Panc1 (cell line): Measurements from ENCODE around the gene CHST15. TPM values are rescaled to one million over a fixed set of nuclear protein-coding genes. Genes with fewer than 3 reads are reported as not detected.

Experiments used
- ATAC-seq: fragments of 200-7000 bp; cut with Tn5 transposase; 2 replicates; pipeline ENCODE4 v1.9.1; 2020; ENCODE audit warnings: mild to moderate bottlenecking, moderate library complexity
- BruUV-seq: library from RNA; stranded (reverse); fragments of 400-500 nt; replicated peaks from 2 replicates; lab custom pipeline; 2021; lab: Mats Ljungman, UMichigan
- CTCF ChIA-PET: fragments of 300-600 bp; sonication (Branson Sonifier 250); formaldehyde crosslinking; loops from one replicate; lab custom pipeline; 2022; ENCODE audit warnings: antibody characterized with exemption; lab: Charles Lee
- POLR2A ChIA-PET: fragments of 300-600 bp; sonication (Branson Sonifier 250); formaldehyde crosslinking; loops from one replicate; lab custom pipeline; 2022; ENCODE audit warnings: antibody characterized with exemption; lab: Charles Lee
- DNase-seq: peaks from one replicate; pipeline ENCODE4 v3.0.0-alpha.2; 2010; ENCODE audit warnings: low read depth, low spot score
- H3K27ac ChIP-seq: 2 replicates; pipeline ENCODE4 v1.5.1; 2011; ENCODE audit warnings: mild to moderate bottlenecking, low read length, inconsistent platforms
- H3K27me3 ChIP-seq: fragments of 200-500 bp; sonication (Bioruptor generic); 2 replicates; pipeline ENCODE4 v1.6.0; 2014; ENCODE audit warnings: low read length, inconsistent platforms; ENCODE audit not compliant: control insufficient read depth, insufficient read depth
- H3K36me3 ChIP-seq: fragments of 200-500 bp; sonication (Bioruptor generic); 2 replicates; pipeline ENCODE4 v1.5.1; 2014; ENCODE audit warnings: inconsistent platforms, mild to moderate bottlenecking, low read length, moderate library complexity; ENCODE audit not compliant: control insufficient read depth, insufficient read depth
- H3K4me1 ChIP-seq: 2 replicates; pipeline ENCODE4 v1.5.1; 2011; ENCODE audit warnings: inconsistent platforms, mild to moderate bottlenecking, low read length, moderate library complexity; ENCODE audit not compliant: control insufficient read depth, insufficient read depth
- H3K4me3 ChIP-seq, 2 experiments: 2 replicates each; pipeline ENCODE4 v1.5.1; 2011 to 2012; ENCODE audit warnings: low read depth in 2 of 2, low read length in 2 of 2, mild to moderate bottlenecking in 2 of 2, inconsistent platforms in 1 of 2, moderate library complexity in 1 of 2
- H3K9me3 ChIP-seq: fragments of 200-500 bp; sonication (Bioruptor generic); 2 replicates; pipeline ENCODE4 v1.5.1; 2014; ENCODE audit warnings: low read depth, mild to moderate bottlenecking, inconsistent platforms, low read length, moderate library complexity; ENCODE audit not compliant: control insufficient read depth, insufficient read depth
- CTCF ChIP-seq: fragments of 450-650 bp; IDR thresholded peaks from 2 replicates; pipeline ENCODE4 v1.5.1; 2017; ENCODE audit warnings: mild to moderate bottlenecking
- POLR2AphosphoS5 ChIP-seq: IDR thresholded peaks from 2 replicates; pipeline ENCODE4 v1.6.1; 2012; ENCODE audit warnings: mild to moderate bottlenecking, low read depth, low read length, moderate library complexity
- REST ChIP-seq, 2 experiments: IDR thresholded peaks; 2 replicates each; pipeline ENCODE4 v1.6.1; 2011 to 2012; ENCODE audit warnings: low read depth in 2 of 2, control low read depth in 1 of 2, low read length in 1 of 2, mild to moderate bottlenecking in 1 of 2, moderate library complexity in 1 of 2; ENCODE audit not compliant: insufficient read depth in 1 of 2
- SIN3A ChIP-seq: IDR thresholded peaks from 2 replicates; pipeline ENCODE4 v1.6.1; 2012; ENCODE audit warnings: low read depth, mild to moderate bottlenecking, low read length, moderate library complexity, borderline replicate concordance; ENCODE audit not compliant: insufficient read depth
- TCF7L2 ChIP-seq: IDR thresholded peaks from 2 replicates; pipeline ENCODE4 v1.6.1; 2011; ENCODE audit warnings: mild to moderate bottlenecking, low read depth, low read length, inconsistent platforms
- in situ Hi-C: cut with HindIII; loops from 2 replicates; pipeline ENCODE4 v1.10.0; 2016; ENCODE audit warnings: low sequenced_read_pairs, low pct_unique_long_range_greater_than_20kb
- intact Hi-C: fragments of 100-400 bp; cut with micrococcal nuclease; formaldehyde crosslinking; loops from one replicate; pipeline ENCODE4 v1.10.0; 2022; ENCODE audit not compliant: unreplicated experiment
- total RNA-seq: library from RNA; stranded (reverse); gene quantifications from one replicate; pipeline ENCODE4 v1.2.1, GENCODE V29; 2021; ENCODE audit not compliant: unreplicated experiment

CHST15 gene
- total RNA-seq, 1 experiment from 2014 or later, result 33.2 TPM

- no TSS peak for BruUV-seq
- H3K9me3 ChIP-seq, result no peaks in the 10 kb centered on the region
- no peak for TF ChIP-seq REST (IDR thresholded peaks at IDR 0.05; ENCODE audit: insufficient read depth in 1 of 2, low read depth in 2 of 2, low read length in 1 of 2)
- TF ChIP-seq SIN3A, result no peak
- no peak for TF ChIP-seq POLR2AphosphoS5
- TF ChIP-seq CTCF, result no peak
- no peak for TF ChIP-seq TCF7L2
- H3K27me3 ChIP-seq, result no peaks in the 10 kb centered on the region
- H3K27ac ChIP-seq, result no peak overlapping the region
- ChIA-PET CTCF (no interaction called here), POLR2A (no interaction called here)
- intact Hi-C loops (no loop called here), in situ Hi-C loops (no loop called here)
- H3K4me3 ChIP-seq, result no peak overlapping the region
- peaks cover 9% of the 10 kb centered on the region for H3K4me1 ChIP-seq
- ATAC-seq (no peak), DNase-seq (no peak)
- H3K36me3 ChIP-seq, result no peaks in the 10 kb centered on the region
Measured at GRCh38 chr10:124060148-124060720, 33.2 kb downstream of the CHST15 start.

GRCh38 chr10:124059551-124059950 is 33.8 kb downstream of the CHST15 start:
- BruUV-seq, result no TSS peak
- intact Hi-C loops (no loop called here), in situ Hi-C loops (no loop called here)

More at GRCh38 chr10:124059551-124059950, 33.8 kb downstream of the CHST15 start:
- H3K9me3 ChIP-seq, result no peaks in the 10 kb centered on the region
- no peaks in the 10 kb centered on the region for H3K27me3 ChIP-seq
- no peaks in the 10 kb centered on the region for H3K36me3 ChIP-seq
- DNase-seq (no peak), ATAC-seq (no peak)
- H3K4me1 ChIP-seq, result peaks cover 9% of the 10 kb centered on the region
- ChIA-PET POLR2A (no interaction called here), CTCF (no interaction called here)
- TF ChIP-seq POLR2AphosphoS5 (no peak), TCF7L2 (no peak), REST (IDR thresholded peaks at IDR 0.05; ENCODE audit: insufficient read depth in 1 of 2, low read depth in 2 of 2, low read length in 1 of 2) (no peak), SIN3A (no peak), CTCF (no peak)
- no peak overlapping the region for H3K4me3 ChIP-seq
- H3K27ac ChIP-seq, result no peak overlapping the region
